Caco-2 (cell line): ENCODE data around the gene CAPZB. TPM values are rescaled to one million over a fixed set of nuclear protein-coding genes. Genes with fewer than 3 reads are reported as not detected.

Source experiments
- BruUV-seq: library from RNA; stranded (reverse); fragments of 400-500 nt; replicated peaks from 2 replicates; lab custom pipeline; 2021; lab: Mats Ljungman, UMichigan
- CTCF ChIA-PET: fragments of 300-600 bp; sonication (Branson Sonifier 250); formaldehyde crosslinking; loops from one replicate; lab custom pipeline; 2022; ENCODE audit warnings: antibody characterized with exemption; lab: Charles Lee
- POLR2A ChIA-PET: fragments of 300-600 bp; sonication (Branson Sonifier 250); formaldehyde crosslinking; loops from one replicate; lab custom pipeline; 2022; ENCODE audit warnings: antibody characterized with exemption; lab: Charles Lee
- DNase-seq, 2 experiments: peaks; one replicate each; pipeline versions ENCODE4 v3.0.0 to v3.0.0-alpha.2; 2020 to 2022
- H3K27me3 ChIP-seq: replicated peaks from 2 replicates; pipeline ENCODE4 v1.6.0; 2011; ENCODE audit warnings: low read length; ENCODE audit not compliant: control insufficient read depth, insufficient read depth
- H3K36me3 ChIP-seq: 2 replicates; pipeline ENCODE4 v1.5.1; 2011; ENCODE audit warnings: low read length; ENCODE audit not compliant: control insufficient read depth, insufficient read depth
- H3K4me1 ChIP-seq: fragments of 250-450 bp; sonication (Bioruptor Pico); 2 replicates; pipeline ENCODE4 v1.5.1; 2020; ENCODE audit warnings: mild to moderate bottlenecking
- H3K4me3 ChIP-seq: 2 replicates; pipeline ENCODE4 v1.5.1; 2011; ENCODE audit warnings: low read depth, mild to moderate bottlenecking, control low read depth, low read length
- H3K9me3 ChIP-seq: fragments of 250-450 bp; sonication (Bioruptor Pico); 2 replicates; pipeline ENCODE4 v1.5.1; 2020; ENCODE audit warnings: mild to moderate bottlenecking, moderate library complexity
- H3K27ac Mint-ChIP-seq: one replicate; pipeline ENCODE4 v1.8.0; 2022; ENCODE audit warnings: mixed read lengths; ENCODE audit not compliant: unreplicated experiment
- H3K27me3 Mint-ChIP-seq: one replicate; pipeline ENCODE4 v1.8.0; 2022; ENCODE audit warnings: mixed read lengths; ENCODE audit not compliant: insufficient read depth, unreplicated experiment
- H3K36me3 Mint-ChIP-seq: one replicate; pipeline ENCODE4 v1.8.0; 2022; ENCODE audit warnings: mild to moderate bottlenecking, mixed read lengths; ENCODE audit not compliant: insufficient read depth, unreplicated experiment
- H3K4me1 Mint-ChIP-seq: one replicate; pipeline ENCODE4 v1.8.0; 2022; ENCODE audit warnings: low read depth, mixed read lengths; ENCODE audit not compliant: unreplicated experiment
- H3K4me3 Mint-ChIP-seq: one replicate; pipeline ENCODE4 v1.8.0; 2022; ENCODE audit warnings: mild to moderate bottlenecking, moderate library complexity, mixed read lengths; ENCODE audit not compliant: unreplicated experiment
- H3K9me3 Mint-ChIP-seq: one replicate; pipeline ENCODE4 v1.8.0; 2022; ENCODE audit warnings: mixed read lengths; ENCODE audit not compliant: unreplicated experiment
- CTCF ChIP-seq, 2 experiments: fragments of 200-600 bp in 1 of 2; IDR thresholded peaks; 1 replicate in 1 of 2; 2 replicates in 1 of 2; pipeline versions ENCODE4 v1.5.1 to v1.8.0; 2011 to 2022; ENCODE audit warnings: antibody characterized with exemption in 1 of 2, control low read depth in 1 of 2, inconsistent platforms in 1 of 2, low read depth in 1 of 2, low read length in 1 of 2, mild to moderate bottlenecking in 1 of 2, moderate library complexity in 1 of 2; ENCODE audit not compliant: insufficient read depth in 1 of 2, severe bottlenecking in 1 of 2, unreplicated experiment in 1 of 2
- intact Hi-C: fragments of 100-400 bp; cut with micrococcal nuclease; formaldehyde crosslinking; loops from one replicate; pipeline ENCODE4 v1.10.0; 2022; ENCODE audit not compliant: unreplicated experiment
- total RNA-seq: library from RNA; stranded (reverse); gene quantifications from 2 replicates; pipeline ENCODE4 v1.2.3, GENCODE V29; 2022

The CAPZB gene
- total RNA-seq, 1 experiment from 2014 or later: 205 TPM

GRCh38 chr1:19372136-19372514 is 113.2 kb downstream of the CAPZB start:
- no peaks in the 10 kb centered on the region; the same call in 1 of the 2 replicates for H3K36me3 ChIP-seq
- intact Hi-C loops: no loop called here

GRCh38 chr1:19371226-19372135 is 113.9 kb downstream of the CAPZB start:
- ChIA-PET CTCF (no interaction called here), POLR2A (no interaction called here)
- H3K4me3 Mint-ChIP-seq: no peak overlapping the region
- H3K9me3 ChIP-seq: no peaks in the 10 kb centered on the region
- no peaks in the 10 kb centered on the region for H3K4me1 Mint-ChIP-seq
- H3K27me3 Mint-ChIP-seq: no peaks in the 10 kb centered on the region
- H3K36me3 Mint-ChIP-seq: peaks cover 28% of the 10 kb centered on the region
- H3K36me3 ChIP-seq: no peaks in the 10 kb centered on the region
- no peak overlapping the region for H3K4me3 ChIP-seq
- intact Hi-C loops: no loop called here
- no TSS peak for BruUV-seq
- no peak for DNase-seq
- H3K9me3 Mint-ChIP-seq: no peaks in the 10 kb centered on the region
- TF ChIP-seq CTCF (IDR thresholded peaks at IDR 0.05; ENCODE audit: insufficient read depth in 1 of 2, low read depth in 1 of 2, low read length in 1 of 2, severe bottlenecking in 1 of 2, unreplicated experiment in 1 of 2): no peak
- H3K27me3 ChIP-seq: no peaks in the 10 kb centered on the region
- no peaks in the 10 kb centered on the region for H3K4me1 ChIP-seq
- H3K27ac Mint-ChIP-seq: no peak overlapping the region

More at GRCh38 chr1:19372136-19372514, 113.2 kb downstream of the CAPZB start:
- CTCF ChIA-PET: no interaction called here
- BruUV-seq: no TSS peak
- H3K27me3 Mint-ChIP-seq: no peaks in the 10 kb centered on the region
- no peak overlapping the region for H3K4me3 ChIP-seq
- no peak for TF ChIP-seq CTCF (IDR thresholded peaks at IDR 0.05; ENCODE audit: insufficient read depth in 1 of 2, low read depth in 1 of 2, low read length in 1 of 2, severe bottlenecking in 1 of 2, unreplicated experiment in 1 of 2)
- POLR2A ChIA-PET: no interaction called here
- no peaks in the 10 kb centered on the region for H3K9me3 ChIP-seq
- no peak for DNase-seq
- H3K27ac Mint-ChIP-seq: no peak overlapping the region
- no peaks in the 10 kb centered on the region for H3K27me3 ChIP-seq
- no peaks in the 10 kb centered on the region for H3K4me1 ChIP-seq
- peaks cover 31% of the 10 kb centered on the region for H3K36me3 Mint-ChIP-seq
- no peaks in the 10 kb centered on the region for H3K4me1 Mint-ChIP-seq
- H3K4me3 Mint-ChIP-seq: no peak overlapping the region
- H3K9me3 Mint-ChIP-seq: no peaks in the 10 kb centered on the region

- Mint-ChIP-seq H3K4me3 (no peak overlapping the region), H3K36me3 (peaks cover 29% of the 10 kb centered on the region), H3K4me1 (no peaks in the 10 kb centered on the region), H3K27ac (no peak overlapping the region), H3K9me3 (no peaks in the 10 kb centered on the region), H3K27me3 (no peaks in the 10 kb centered on the region)
- ChIA-PET POLR2A (no interaction called here), CTCF (no interaction called here)
- TF ChIP-seq CTCF (IDR thresholded peaks at IDR 0.05; ENCODE audit: insufficient read depth in 1 of 2, low read depth in 1 of 2, low read length in 1 of 2, severe bottlenecking in 1 of 2, unreplicated experiment in 1 of 2): no peak
- Histone ChIP-seq H3K27me3 (no peaks in the 10 kb centered on the region), H3K4me1 (no peaks in the 10 kb centered on the region), H3K36me3 (no peaks in the 10 kb centered on the region), H3K4me3 (no peak overlapping the region), H3K9me3 (no peaks in the 10 kb centered on the region)
- intact Hi-C loops: no loop called here
- DNase-seq: no peak
- BruUV-seq: no TSS peak
Observed at GRCh38 chr1:19370453-19371170, 114.7 kb downstream of the CAPZB start.
